K562 (cell line): ENCODE data around the gene RPS27. TPM values are rescaled to one million over a fixed set of nuclear protein-coding genes. Genes with fewer than 3 reads are reported as not detected.
A peak's percentile ranks its signal among the peaks of the same experiment; 100 is the strongest.

Experiments used
- ARID2 ChIP-seq: fragments of 450-650 bp; IDR thresholded peaks from 2 replicates; pipeline ENCODE4 v1.6.1; 2017; ENCODE audit warnings: antibody characterized with exemption, mild to moderate bottlenecking
- BRD4 ChIP-seq: fragments of 200-600 bp; sonication (generic); IDR thresholded peaks from 2 replicates; pipeline ENCODE4 v1.6.1; 2017; ENCODE audit warnings: inconsistent platforms
- CREB3L1 ChIP-seq: fragments of 450-650 bp; IDR thresholded peaks from 2 replicates; pipeline ENCODE4 v1.6.1; 2014; ENCODE audit warnings: low read depth, mild to moderate bottlenecking, moderate library complexity, borderline replicate concordance
- CSDE1 ChIP-seq, 2 experiments: fragments of 450-650 bp; IDR thresholded peaks; 2 replicates each; pipeline ENCODE4 v1.6.1; 2016; ENCODE audit warnings: mild to moderate bottlenecking in 1 of 2
- FUS ChIP-seq: fragments of 200-400 bp; formaldehyde crosslinking; optimal IDR thresholded peaks from 2 replicates; pipeline ENCODE3; 2017; ENCODE audit warnings: low read depth, low read length
- MITF ChIP-seq: IDR thresholded peaks from 2 replicates; pipeline ENCODE4 v1.6.1; 2014; ENCODE audit warnings: antibody characterized with exemption
- NCOA4 ChIP-seq: fragments of 450-650 bp; IDR thresholded peaks from 2 replicates; pipeline ENCODE4 v1.6.1; 2018; ENCODE audit warnings: mild to moderate bottlenecking; ENCODE audit not compliant: partially characterized antibody
- PHB ChIP-seq: fragments of 250-450 bp; sonication (Bioruptor Pico); IDR thresholded peaks from 2 replicates; pipeline ENCODE4 v1.5.0; 2021
- SAFB2 ChIP-seq: fragments of 200-400 bp; formaldehyde crosslinking; IDR thresholded peaks from 2 replicates; pipeline ENCODE4 v1.6.1; 2018; ENCODE audit warnings: borderline replicate concordance, low read length, low read depth, moderate library complexity; ENCODE audit not compliant: severe bottlenecking
- SNRNP70 ChIP-seq: fragments of 200-400 bp; formaldehyde crosslinking; optimal IDR thresholded peaks from 2 replicates; pipeline ENCODE3; 2017; ENCODE audit warnings: low read depth, low read length
- U2AF2 ChIP-seq: fragments of 200-400 bp; formaldehyde crosslinking; optimal IDR thresholded peaks from 2 replicates; pipeline ENCODE3; 2017; ENCODE audit warnings: low read depth, mild to moderate bottlenecking, low read length
- ZBTB1 ChIP-seq: sonication (generic); formaldehyde crosslinking; IDR thresholded peaks from 2 replicates; pipeline ENCODE4 v1.8.1; 2023; ENCODE audit warnings: missing genetic modification reagents, low read depth, mild to moderate bottlenecking, borderline replicate concordance
- ZFP1 ChIP-seq: fragments of 450-650 bp; formaldehyde crosslinking; IDR thresholded peaks from 2 replicates; pipeline ENCODE4 v1.4.0; 2020; ENCODE audit warnings: mild to moderate bottlenecking, mixed read lengths
- ZKSCAN1 ChIP-seq: fragments of 150-350 bp; IDR thresholded peaks from 2 replicates; pipeline ENCODE4 v1.6.1; 2016; ENCODE audit warnings: low read depth, low read length
- ZNF253 ChIP-seq: fragments of 250-450 bp; sonication (Bioruptor Pico); conservative IDR thresholded peaks from 2 replicates; pipeline ENCODE4 v1.6.1; 2021; ENCODE audit warnings: mild to moderate bottlenecking
- ZNF324 ChIP-seq: fragments of 250-450 bp; sonication (Bioruptor Pico); IDR thresholded peaks from 2 replicates; pipeline ENCODE4 v1.4.0; 2020; ENCODE audit warnings: mild to moderate bottlenecking
- ZNF609 ChIP-seq: sonication (generic); formaldehyde crosslinking; IDR thresholded peaks from 2 replicates; pipeline ENCODE4 v1.8.1; 2023; ENCODE audit warnings: missing genetic modification reagents, mild to moderate bottlenecking, borderline replicate concordance
- polyA plus RNA-seq, 8 experiments: library from polyadenylated mRNA; depleted of rRNA in 4 of 8; stranded (reverse) in 5 of 8; unstranded in 3 of 8; fragments of >200 nt; fragmentation: Nextera tagmentation in 2 of 8; fragmentation: Illumina TruSeq in 1 of 8; extraction: Ambion mirVana in 2 of 8; extraction: Trizol in 1 of 8; gene quantifications; 2 replicates each; pipeline versions ENCODE4 v1.2.1 to v1.2.3, GENCODE V29; 2011 to 2014; ENCODE audit warnings: inconsistent platforms in 1 of 8, missing spikeins in 1 of 8
- total RNA-seq, 7 experiments: library from RNA; depleted of rRNA in 6 of 7; stranded (reverse); fragments of >200 nt in 6 of 7; fragmentation: Illumina TruSeq in 2 of 7; extraction: Trizol in 2 of 7; gene quantifications; 2 replicates each; pipeline versions ENCODE4 v1.2.1 to v1.2.3, GENCODE V29; 2011 to 2021; ENCODE audit warnings: low replicate concordance in 1 of 7

RPS27 gene
- total and polyA plus RNA-seq, 9 of the 15 experiments (the other 6 are each of a cell fraction or from before 2014, with no cell fraction given), result 2,091 to 9,377 (median 6,706) TPM

- TF ChIP-seq ZNF324 (CRISPR knock-in tag), result no peak
- TF ChIP-seq ZKSCAN1, result peak; percentile 9; the same call in 1 of the 2 replicates
- TF ChIP-seq SAFB2, result no peak
- TF ChIP-seq U2AF2, result no peak
- peak; percentile 64; the same call in 1 of the 2 replicates for TF ChIP-seq ARID2
- TF ChIP-seq FUS, result no peak
- TF ChIP-seq ZBTB1 (CRISPR knock-in tag), result 0 out of 2 replicates have a peak, but pooled peaks have one; percentile 50
- TF ChIP-seq ZNF609 (CRISPR knock-in tag), result no peak; the same call in 1 of the 2 replicates
- TF ChIP-seq BRD4, result no peak
- no peak for TF ChIP-seq PHB
- TF ChIP-seq MITF, result peak; percentile 44; the same call in 1 of the 2 replicates
- TF ChIP-seq ZFP1, result no peak
- no peak for TF ChIP-seq NCOA4
- no peak for TF ChIP-seq ZNF253 (CRISPR knock-in tag)
- no peak for TF ChIP-seq CSDE1 (IDR thresholded peaks at IDR 0.05)
- TF ChIP-seq SNRNP70, result no peak
- TF ChIP-seq CREB3L1, result peak; percentile 52; the same call in 1 of the 2 replicates
Observed at GRCh38 chr1:153967107-153967999, 23.2 kb upstream of the RPS27 start, which contains the start of gene CREB3L4 (continued).
